Measurements from ENCODE around the gene THYN1.
"Not testable (repeated sequence)": the region's sequence is repeated elsewhere in the genome, so short reads cannot be mapped to it uniquely, and the experiment has no call there.

Gene THYN1

DNA sequence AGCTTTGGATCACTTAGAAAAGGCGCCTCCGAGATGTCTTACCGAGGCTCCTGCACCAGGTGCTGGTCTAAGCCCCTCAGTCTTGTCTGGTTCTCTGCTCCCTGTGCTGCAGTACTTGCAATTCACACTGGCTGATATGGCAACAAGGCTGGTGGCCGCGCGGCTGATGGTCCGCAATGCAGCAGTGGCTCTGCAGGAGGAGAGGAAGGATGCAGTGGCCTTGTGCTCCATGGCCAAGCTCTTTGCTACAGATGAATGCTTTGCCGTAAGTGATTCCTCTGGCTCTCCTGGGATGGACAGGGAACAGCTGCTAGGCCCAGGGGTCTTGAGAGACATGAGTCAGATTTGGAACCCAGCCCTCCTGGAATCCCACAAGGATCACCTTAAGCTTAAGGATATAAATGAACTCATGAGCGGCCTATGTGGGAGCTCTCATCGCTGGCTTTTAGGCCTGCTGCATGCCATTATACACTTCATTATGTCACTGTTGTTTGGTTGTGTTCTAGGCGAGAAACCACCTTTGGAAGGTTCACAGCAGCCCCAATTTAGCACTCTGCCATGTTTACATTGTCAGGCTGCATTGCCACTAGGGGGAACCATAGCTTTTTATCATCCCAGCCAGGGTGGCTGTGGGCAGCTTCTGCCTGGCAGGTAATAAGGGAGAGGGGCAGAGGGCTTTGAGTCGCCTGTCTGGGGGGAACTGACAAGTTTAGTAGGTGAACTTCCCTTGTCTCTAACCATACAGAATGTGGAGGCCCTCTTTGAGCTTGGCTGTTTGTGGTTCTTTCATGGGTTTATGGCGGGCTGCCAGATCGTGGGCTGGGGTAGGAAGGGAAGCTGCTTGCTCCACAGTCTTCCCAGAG is 8.7 kb upstream of the THYN1 start:
- Histone ChIP-seq H3K4me2 (ENCODE audit: low read length) (no peak overlapping the region), H2AFZ (no peak overlapping the region), H3K36me3 (ENCODE audit: control insufficient read depth, insufficient read depth, low read length) (no peaks in the 10 kb centered on the region), H3K9ac (no peak overlapping the region), H3K79me2 (no peaks in the 10 kb centered on the region), H3K4me3 (ENCODE audit: low read depth, low read length) (no peak overlapping the region), H3K9me3 (ENCODE audit: control insufficient read depth, low read length) (no peaks in the 10 kb centered on the region), H3K27me3 (ENCODE audit: control insufficient read depth, insufficient read depth, low read length) (no peaks in the 10 kb centered on the region), H3K4me1 (no peaks in the 10 kb centered on the region), H3K27ac (no peak overlapping the region)
- TF ChIP-seq, protein P1, sequence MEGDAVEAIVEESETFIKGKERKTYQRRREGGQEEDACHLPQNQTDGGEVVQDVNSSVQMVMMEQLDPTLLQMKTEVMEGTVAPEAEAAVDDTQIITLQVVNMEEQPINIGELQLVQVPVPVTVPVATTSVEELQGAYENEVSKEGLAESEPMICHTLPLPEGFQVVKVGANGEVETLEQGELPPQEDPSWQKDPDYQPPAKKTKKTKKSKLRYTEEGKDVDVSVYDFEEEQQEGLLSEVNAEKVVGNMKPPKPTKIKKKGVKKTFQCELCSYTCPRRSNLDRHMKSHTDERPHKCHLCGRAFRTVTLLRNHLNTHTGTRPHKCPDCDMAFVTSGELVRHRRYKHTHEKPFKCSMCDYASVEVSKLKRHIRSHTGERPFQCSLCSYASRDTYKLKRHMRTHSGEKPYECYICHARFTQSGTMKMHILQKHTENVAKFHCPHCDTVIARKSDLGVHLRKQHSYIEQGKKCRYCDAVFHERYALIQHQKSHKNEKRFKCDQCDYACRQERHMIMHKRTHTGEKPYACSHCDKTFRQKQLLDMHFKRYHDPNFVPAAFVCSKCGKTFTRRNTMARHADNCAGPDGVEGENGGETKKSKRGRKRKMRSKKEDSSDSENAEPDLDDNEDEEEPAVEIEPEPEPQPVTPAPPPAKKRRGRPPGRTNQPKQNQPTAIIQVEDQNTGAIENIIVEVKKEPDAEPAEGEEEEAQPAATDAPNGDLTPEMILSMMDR (IDR thresholded peaks at IDR 0.05): peak; percentile 22

- Histone ChIP-seq H3K9ac (no peak overlapping the region), H2AFZ (no peak overlapping the region), H3K4me1 (no peaks in the 10 kb centered on the region), H3K36me3 (ENCODE audit: control insufficient read depth, insufficient read depth, low read length) (no peaks in the 10 kb centered on the region), H3K4me2 (ENCODE audit: low read length) (no peak overlapping the region), H3K9me3 (ENCODE audit: control insufficient read depth, low read length) (no peaks in the 10 kb centered on the region), H3K27ac (no peak overlapping the region), H3K79me2 (no peaks in the 10 kb centered on the region), H3K4me3 (ENCODE audit: low read depth, low read length) (no peak overlapping the region), H3K27me3 (ENCODE audit: control insufficient read depth, insufficient read depth, low read length) (no peaks in the 10 kb centered on the region)
- TF ChIP-seq, protein P1 (IDR thresholded peaks at IDR 0.05): no peak
Measured at GRCh38 chr11:134260983-134261382, 7.8 kb upstream of the THYN1 start.

- Histone ChIP-seq H3K27ac (no peak overlapping the region), H2AFZ (no peak overlapping the region), H3K4me1 (no peaks in the 10 kb centered on the region), H3K9ac (no peak overlapping the region), H3K4me3 (ENCODE audit: low read depth, low read length) (no peak overlapping the region), H3K4me2 (ENCODE audit: low read length) (no peak overlapping the region), H3K79me2 (no peaks in the 10 kb centered on the region), H3K9me3 (ENCODE audit: control insufficient read depth, low read length) (no peaks in the 10 kb centered on the region), H3K36me3 (ENCODE audit: control insufficient read depth, insufficient read depth, low read length) (no peaks in the 10 kb centered on the region), H3K27me3 (ENCODE audit: control insufficient read depth, insufficient read depth, low read length) (no peaks in the 10 kb centered on the region)
- TF ChIP-seq, protein P1 (IDR thresholded peaks at IDR 0.05): no peak
Measured at GRCh38 chr11:134260503-134260902, 7.4 kb upstream of the THYN1 start.

DNA sequence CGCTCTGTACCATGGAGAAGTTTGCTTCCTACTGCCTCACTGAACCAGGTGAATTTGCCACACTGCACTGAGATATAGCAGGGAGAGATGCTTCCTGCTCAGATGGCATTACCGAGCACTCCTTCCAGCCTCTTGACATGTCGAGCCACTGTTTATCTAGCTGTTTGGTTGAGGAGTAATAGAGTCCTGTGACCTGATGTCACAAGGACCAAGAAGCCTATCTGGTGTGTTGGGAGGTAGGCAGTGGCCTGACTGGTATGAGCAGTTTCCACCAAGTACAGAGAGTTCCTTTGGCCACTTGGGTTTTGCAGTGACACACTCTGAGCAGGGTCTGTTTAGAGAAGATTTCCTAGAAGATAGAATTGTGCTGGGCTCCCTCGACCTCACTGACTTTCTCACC is 5.4 kb upstream of the THYN1 start:
- no peaks in the 10 kb centered on the region for H3K79me2 ChIP-seq
- H3K4me3 ChIP-seq (ENCODE audit: low read depth, low read length): no peak overlapping the region
- no peaks in the 10 kb centered on the region for H3K36me3 ChIP-seq (ENCODE audit: control insufficient read depth, insufficient read depth, low read length)
- no peak overlapping the region for H3K27ac ChIP-seq
- no peak overlapping the region for H3K9ac ChIP-seq
- H3K4me2 ChIP-seq (ENCODE audit: low read length): no peak overlapping the region
- H2AFZ ChIP-seq: no peak overlapping the region
- TF ChIP-seq, protein P1 (IDR thresholded peaks at IDR 0.05): no peak
- no peaks in the 10 kb centered on the region for H3K4me1 ChIP-seq
- no peaks in the 10 kb centered on the region for H3K27me3 ChIP-seq (ENCODE audit: control insufficient read depth, insufficient read depth, low read length)
- H3K9me3 ChIP-seq (ENCODE audit: control insufficient read depth, low read length): no peaks in the 10 kb centered on the region

- Histone ChIP-seq H3K4me2 (ENCODE audit: low read length) (no peak overlapping the region), H3K9ac (no peak overlapping the region), H3K9me3 (ENCODE audit: control insufficient read depth, low read length) (no peaks in the 10 kb centered on the region), H3K27me3 (ENCODE audit: control insufficient read depth, insufficient read depth, low read length) (no peaks in the 10 kb centered on the region), H3K79me2 (no peaks in the 10 kb centered on the region), H3K4me3 (ENCODE audit: low read depth, low read length) (no peak overlapping the region), H3K4me1 (peaks cover 4% of the 10 kb centered on the region), H3K36me3 (ENCODE audit: control insufficient read depth, insufficient read depth, low read length) (no peaks in the 10 kb centered on the region), H3K27ac (no peak overlapping the region), H2AFZ (no peak overlapping the region)
- TF ChIP-seq, protein P1 (IDR thresholded peaks at IDR 0.05): no peak
Measured at GRCh38 chr11:134257101-134257500, 3.9 kb upstream of the THYN1 start.

- H3K4me3 ChIP-seq (ENCODE audit: low read depth, low read length); H3K9me3 ChIP-seq (ENCODE audit: control insufficient read depth, low read length); H3K79me2 ChIP-seq; H3K9ac ChIP-seq; H2AFZ ChIP-seq; H3K36me3 ChIP-seq (ENCODE audit: control insufficient read depth, insufficient read depth, low read length); H3K4me2 ChIP-seq (ENCODE audit: low read length); H3K27me3 ChIP-seq (ENCODE audit: control insufficient read depth, insufficient read depth, low read length); H3K4me1 ChIP-seq; H3K27ac ChIP-seq: not testable (repeated sequence)
Measured at GRCh38 chr11:134255184-134255561, 2.0 kb upstream of the THYN1 start.
